ENCODE results near the gene FSTL4. TPM values are rescaled to one million over a fixed set of nuclear protein-coding genes. Genes with fewer than 3 reads are reported as not detected.

The FSTL4 gene
- polyA plus RNA-seq, 1 donor from 2014 or later, result 0.57 TPM

- Histone ChIP-seq H2AFZ (ENCODE audit: low read depth, low read length) (no peak overlapping the region), H3K9me2 (ENCODE audit: insufficient read depth, low read length) (no peaks in the 10 kb centered on the region), H4K20me1 (ENCODE audit: insufficient read depth) (no peaks in the 10 kb centered on the region), H3K9me3 (ENCODE audit: low read length) (no peaks in the 10 kb centered on the region), H3F3A (ENCODE audit: insufficient read depth, low read length, poor library complexity, severe bottlenecking) (no peaks in the 10 kb centered on the region), H3K27ac (ENCODE audit: low read length) (no peak overlapping the region), H3K79me2 (replicated peaks; ENCODE audit: insufficient read depth, low read length) (no peaks in the 10 kb centered on the region), H3K4me3 (ENCODE audit: low read length) (no peak overlapping the region), H3K9ac (ENCODE audit: low read length) (no peak overlapping the region), H3K4me2 (ENCODE audit: low read length) (no peak overlapping the region), H3K36me3 (ENCODE audit: insufficient read depth, low read length) (no peaks in the 10 kb centered on the region), H3K27me3 (ENCODE audit: insufficient read depth, low read depth, low read length) (no peaks in the 10 kb centered on the region)
- TF ChIP-seq EZH2 (IDR thresholded peaks at IDR 0.05; ENCODE audit: borderline replicate concordance, insufficient read depth, low read length, poor library complexity, severe bottlenecking) (no peak), TAF1 (IDR thresholded peaks at IDR 0.05; ENCODE audit: low read depth) (no peak), MXI1 (conservative IDR thresholded peaks at IDR 0.05; ENCODE audit: poor library complexity, severe bottlenecking) (no peak), EP300 (conservative IDR thresholded peaks at IDR 0.05; ENCODE audit: poor library complexity, severe bottlenecking) (no peak), RAD21 (conservative IDR thresholded peaks at IDR 0.05) (peak; percentile 24), SMC3 (conservative IDR thresholded peaks at IDR 0.05; ENCODE audit: poor library complexity) (no peak)
Observed at GRCh38 chr5:133341915-133342710, 270.2 kb downstream of the FSTL4 start.

GRCh38 chr5:133341296-133341695 lies 271.0 kb downstream of the FSTL4 start:
- H3K27ac ChIP-seq (ENCODE audit: low read length), result no peak overlapping the region
- TF ChIP-seq MXI1 (conservative IDR thresholded peaks at IDR 0.05; ENCODE audit: poor library complexity, severe bottlenecking) (no peak), RAD21 (conservative IDR thresholded peaks at IDR 0.05) (no peak)
- no peaks in the 10 kb centered on the region for H3K9me2 ChIP-seq (ENCODE audit: insufficient read depth, low read length)
- H2AFZ ChIP-seq (ENCODE audit: low read depth, low read length), result no peak overlapping the region
- no peak overlapping the region for H3K4me3 ChIP-seq (ENCODE audit: low read length)
- no peaks in the 10 kb centered on the region for H3F3A ChIP-seq (ENCODE audit: insufficient read depth, low read length, poor library complexity, severe bottlenecking)
- H3K9ac ChIP-seq (ENCODE audit: low read length), result no peak overlapping the region
- H3K27me3 ChIP-seq (ENCODE audit: insufficient read depth, low read depth, low read length), result no peaks in the 10 kb centered on the region
- H3K79me2 ChIP-seq (replicated peaks; ENCODE audit: insufficient read depth, low read length), result no peaks in the 10 kb centered on the region
- H3K36me3 ChIP-seq (ENCODE audit: insufficient read depth, low read length), result no peaks in the 10 kb centered on the region
- no peaks in the 10 kb centered on the region for H4K20me1 ChIP-seq (ENCODE audit: insufficient read depth)
- no peak overlapping the region for H3K4me2 ChIP-seq (ENCODE audit: low read length)
- H3K9me3 ChIP-seq (ENCODE audit: low read length), result no peaks in the 10 kb centered on the region

DNA sequence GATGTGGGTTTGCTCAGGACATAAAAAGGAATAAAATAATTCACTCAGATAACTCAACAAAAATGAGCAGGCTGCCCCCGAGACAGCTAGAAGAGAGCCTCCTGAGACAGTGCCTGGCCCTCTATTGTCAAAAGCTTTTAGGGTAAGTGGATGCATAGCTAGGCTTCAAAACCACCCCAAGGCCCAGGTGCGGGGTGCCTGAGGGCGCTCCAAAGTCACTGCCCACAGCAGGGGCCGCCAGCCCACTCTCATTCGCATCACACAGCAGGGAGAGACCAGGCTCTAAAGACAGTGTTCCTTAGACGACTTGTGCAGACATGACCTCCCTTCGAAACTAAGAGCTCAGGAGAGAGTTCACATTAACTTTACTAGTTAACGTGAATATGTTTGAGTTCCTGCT lies 271.5 kb downstream of the FSTL4 start:
- Histone ChIP-seq H3F3A (ENCODE audit: insufficient read depth, low read length, poor library complexity, severe bottlenecking) (no peaks in the 10 kb centered on the region), H3K4me3 (ENCODE audit: low read length) (no peak overlapping the region), H3K4me2 (ENCODE audit: low read length) (no peak overlapping the region), H4K20me1 (ENCODE audit: insufficient read depth) (no peaks in the 10 kb centered on the region), H3K27me3 (ENCODE audit: insufficient read depth, low read depth, low read length) (no peaks in the 10 kb centered on the region), H3K9me2 (ENCODE audit: insufficient read depth, low read length) (no peaks in the 10 kb centered on the region), H3K27ac (ENCODE audit: low read length) (no peak overlapping the region), H3K9me3 (ENCODE audit: low read length) (no peaks in the 10 kb centered on the region), H3K79me2 (replicated peaks; ENCODE audit: insufficient read depth, low read length) (no peaks in the 10 kb centered on the region), H2AFZ (ENCODE audit: low read depth, low read length) (no peak overlapping the region), H3K36me3 (ENCODE audit: insufficient read depth, low read length) (no peaks in the 10 kb centered on the region), H3K9ac (ENCODE audit: low read length) (no peak overlapping the region)
- TF ChIP-seq RAD21 (conservative IDR thresholded peaks at IDR 0.05) (no peak), SMC3 (conservative IDR thresholded peaks at IDR 0.05; ENCODE audit: poor library complexity) (no peak), TAF1 (IDR thresholded peaks at IDR 0.05; ENCODE audit: low read depth) (no peak), REST (IDR thresholded peaks at IDR 0.05; ENCODE audit: borderline replicate concordance) (no peak), EZH2 (IDR thresholded peaks at IDR 0.05; ENCODE audit: borderline replicate concordance, insufficient read depth, low read length, poor library complexity, severe bottlenecking) (no peak), MXI1 (conservative IDR thresholded peaks at IDR 0.05; ENCODE audit: poor library complexity, severe bottlenecking) (no peak), POLR2AphosphoS5 (IDR thresholded peaks at IDR 0.05) (no peak), EP300 (conservative IDR thresholded peaks at IDR 0.05; ENCODE audit: poor library complexity, severe bottlenecking) (no peak)
- TF ChIP-seq, protein P1, sequence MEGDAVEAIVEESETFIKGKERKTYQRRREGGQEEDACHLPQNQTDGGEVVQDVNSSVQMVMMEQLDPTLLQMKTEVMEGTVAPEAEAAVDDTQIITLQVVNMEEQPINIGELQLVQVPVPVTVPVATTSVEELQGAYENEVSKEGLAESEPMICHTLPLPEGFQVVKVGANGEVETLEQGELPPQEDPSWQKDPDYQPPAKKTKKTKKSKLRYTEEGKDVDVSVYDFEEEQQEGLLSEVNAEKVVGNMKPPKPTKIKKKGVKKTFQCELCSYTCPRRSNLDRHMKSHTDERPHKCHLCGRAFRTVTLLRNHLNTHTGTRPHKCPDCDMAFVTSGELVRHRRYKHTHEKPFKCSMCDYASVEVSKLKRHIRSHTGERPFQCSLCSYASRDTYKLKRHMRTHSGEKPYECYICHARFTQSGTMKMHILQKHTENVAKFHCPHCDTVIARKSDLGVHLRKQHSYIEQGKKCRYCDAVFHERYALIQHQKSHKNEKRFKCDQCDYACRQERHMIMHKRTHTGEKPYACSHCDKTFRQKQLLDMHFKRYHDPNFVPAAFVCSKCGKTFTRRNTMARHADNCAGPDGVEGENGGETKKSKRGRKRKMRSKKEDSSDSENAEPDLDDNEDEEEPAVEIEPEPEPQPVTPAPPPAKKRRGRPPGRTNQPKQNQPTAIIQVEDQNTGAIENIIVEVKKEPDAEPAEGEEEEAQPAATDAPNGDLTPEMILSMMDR (IDR thresholded peaks at IDR 0.05; ENCODE audit: poor library complexity, severe bottlenecking), result no peak

All from neural cell (in vitro differentiated cells).